ENCODE measurements around the gene CYP27A1. TPM values are rescaled to one million over a fixed set of nuclear protein-coding genes. Genes with fewer than 3 reads are reported as not detected.
"Not testable (repeated sequence)": the region's sequence is repeated elsewhere in the genome, so short reads cannot be mapped to it uniquely, and the experiment has no call there.

CYP27A1 gene
- total RNA-seq, 6 donors from 2014 or later: 70.1 to 178 (median 160) TPM

DNA sequence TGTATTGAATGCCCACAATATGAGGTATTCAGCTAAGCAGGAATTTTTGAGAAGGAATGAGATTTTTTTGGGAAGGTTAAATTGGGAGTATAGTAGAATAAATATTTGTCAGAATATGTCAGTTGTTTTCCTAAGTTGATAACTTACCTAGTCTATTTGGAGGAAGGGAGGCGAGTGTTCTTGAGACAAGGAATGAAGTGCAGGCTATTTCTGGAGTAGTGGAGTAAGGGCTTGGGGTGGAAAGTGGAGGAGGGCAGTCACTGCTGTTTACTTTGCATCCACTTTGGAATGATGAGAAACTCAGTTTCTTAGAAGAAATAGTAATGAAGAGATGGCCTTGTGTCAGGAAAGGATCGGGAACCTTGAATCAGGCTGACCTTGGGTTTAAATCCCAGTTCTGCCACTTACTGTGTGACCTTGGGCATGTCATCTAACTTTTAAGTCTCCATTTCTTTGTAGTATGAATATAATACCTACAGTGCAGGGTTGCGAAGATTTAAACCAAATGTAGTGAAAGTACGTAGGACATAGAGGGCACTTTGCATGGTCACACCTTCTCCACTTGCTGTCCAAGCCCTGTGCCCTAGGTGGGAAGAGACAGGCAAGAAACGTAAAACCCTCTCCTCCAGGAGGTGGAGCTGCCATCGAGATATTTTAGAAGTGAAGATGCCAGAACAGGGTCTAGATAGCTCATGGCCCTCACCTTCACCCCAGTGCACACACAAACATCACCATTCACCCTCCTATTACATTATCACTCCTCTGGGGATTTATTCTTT, 25.2 kb upstream of the CYP27A1 start:
- no peak for DNase-seq
- H3K27me3 ChIP-seq: no peaks in the 10 kb centered on the region
- no peak overlapping the region for H3K4me3 ChIP-seq
- no peak for ATAC-seq (ENCODE audit: low FRiP score in 2 of 2)
- 71% methylated on average over 6 of the region's 6 CpGs for WGBS, 2 donors
- no peaks in the 10 kb centered on the region for H3K9me3 ChIP-seq
- H3K36me3 ChIP-seq: peaks cover 4 to 39% (median 25%) of the 10 kb centered on the region in 4 donors
- H3K4me1 ChIP-seq: peaks cover 0 to 17% (median 6%) of the 10 kb centered on the region in 4 donors
- no peak overlapping the region for H3K27ac ChIP-seq
- TF ChIP-seq POLR2AphosphoS5 (IDR thresholded peaks at IDR 0.05) (no peak), POLR2A (IDR thresholded peaks at IDR 0.05) (no peak), EP300 (IDR thresholded peaks at IDR 0.05) (no peak)
- TF ChIP-seq, protein P1, sequence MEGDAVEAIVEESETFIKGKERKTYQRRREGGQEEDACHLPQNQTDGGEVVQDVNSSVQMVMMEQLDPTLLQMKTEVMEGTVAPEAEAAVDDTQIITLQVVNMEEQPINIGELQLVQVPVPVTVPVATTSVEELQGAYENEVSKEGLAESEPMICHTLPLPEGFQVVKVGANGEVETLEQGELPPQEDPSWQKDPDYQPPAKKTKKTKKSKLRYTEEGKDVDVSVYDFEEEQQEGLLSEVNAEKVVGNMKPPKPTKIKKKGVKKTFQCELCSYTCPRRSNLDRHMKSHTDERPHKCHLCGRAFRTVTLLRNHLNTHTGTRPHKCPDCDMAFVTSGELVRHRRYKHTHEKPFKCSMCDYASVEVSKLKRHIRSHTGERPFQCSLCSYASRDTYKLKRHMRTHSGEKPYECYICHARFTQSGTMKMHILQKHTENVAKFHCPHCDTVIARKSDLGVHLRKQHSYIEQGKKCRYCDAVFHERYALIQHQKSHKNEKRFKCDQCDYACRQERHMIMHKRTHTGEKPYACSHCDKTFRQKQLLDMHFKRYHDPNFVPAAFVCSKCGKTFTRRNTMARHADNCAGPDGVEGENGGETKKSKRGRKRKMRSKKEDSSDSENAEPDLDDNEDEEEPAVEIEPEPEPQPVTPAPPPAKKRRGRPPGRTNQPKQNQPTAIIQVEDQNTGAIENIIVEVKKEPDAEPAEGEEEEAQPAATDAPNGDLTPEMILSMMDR (IDR thresholded peaks at IDR 0.05): no peak

DNA sequence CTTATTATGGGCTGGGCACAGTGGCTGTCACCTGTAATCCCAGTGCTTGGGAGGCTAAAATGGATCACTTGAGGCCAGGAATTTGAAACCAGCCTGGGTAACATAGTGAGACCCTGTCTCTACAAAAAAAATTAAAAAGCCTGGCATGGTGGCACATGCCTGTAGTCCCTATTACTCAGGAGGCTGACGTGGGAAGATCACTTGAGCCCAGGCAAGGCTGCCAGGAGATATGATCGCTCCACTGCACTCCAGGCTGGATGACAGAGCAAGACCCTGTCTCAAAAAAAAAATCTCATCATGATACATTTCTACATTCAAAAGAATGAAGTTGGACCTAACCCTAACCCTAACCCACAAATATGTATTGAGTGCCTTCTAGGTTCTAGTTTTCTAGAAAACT, 20.2 kb upstream of the CYP27A1 start:
- Histone ChIP-seq H3K27me3 (no peaks in the 10 kb centered on the region), H3K4me1 (no peaks in the 10 kb centered on the region), H3K36me3 (no peaks in the 10 kb centered on the region), H3K4me3 (no peak overlapping the region), H3K27ac (no peak overlapping the region), H3K9me3 (no peaks in the 10 kb centered on the region)
- TF ChIP-seq, protein P1 (IDR thresholded peaks at IDR 0.05): no peak
- TF ChIP-seq POLR2AphosphoS5 (IDR thresholded peaks at IDR 0.05): no peak
- no peak for TF ChIP-seq POLR2A (IDR thresholded peaks at IDR 0.05)
- TF ChIP-seq EP300 (IDR thresholded peaks at IDR 0.05): no peak
- DNase-seq (no peak), ATAC-seq (ENCODE audit: low FRiP score in 2 of 2) (no peak)
- WGBS, 2 donors: 88 to 89% methylated on average over 2 of the region's 2 CpGs

DNA sequence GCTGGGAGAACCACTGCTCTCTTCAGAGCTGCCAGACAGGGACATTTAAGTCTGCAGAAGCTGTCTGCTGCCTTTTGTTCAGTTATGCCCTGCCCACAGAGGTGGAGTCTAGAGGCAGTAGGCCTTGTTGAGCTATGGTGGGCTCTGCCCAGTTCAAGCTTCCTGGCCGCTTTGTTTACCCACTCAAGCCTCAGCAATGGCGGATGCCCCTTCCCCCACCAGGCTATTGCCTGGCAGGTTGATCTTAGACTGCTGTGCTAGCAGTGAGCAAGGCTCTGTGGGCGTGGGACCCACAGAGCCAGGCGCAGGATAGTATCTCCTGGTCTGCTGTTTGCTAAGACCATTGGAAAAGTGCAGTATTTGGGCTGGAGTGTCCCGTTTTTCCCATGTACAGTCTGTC, 9.2 kb upstream of the CYP27A1 start:
- H3K27me3 ChIP-seq; H3K4me1 ChIP-seq; ATAC-seq (ENCODE audit: low FRiP score in 2 of 2); H3K9me3 ChIP-seq; H3K27ac ChIP-seq; H3K4me3 ChIP-seq; H3K36me3 ChIP-seq; DNase-seq: not testable (repeated sequence)
- WGBS, 2 donors: 93 to 96% methylated on average over 5 of the region's 5 CpGs

DNA sequence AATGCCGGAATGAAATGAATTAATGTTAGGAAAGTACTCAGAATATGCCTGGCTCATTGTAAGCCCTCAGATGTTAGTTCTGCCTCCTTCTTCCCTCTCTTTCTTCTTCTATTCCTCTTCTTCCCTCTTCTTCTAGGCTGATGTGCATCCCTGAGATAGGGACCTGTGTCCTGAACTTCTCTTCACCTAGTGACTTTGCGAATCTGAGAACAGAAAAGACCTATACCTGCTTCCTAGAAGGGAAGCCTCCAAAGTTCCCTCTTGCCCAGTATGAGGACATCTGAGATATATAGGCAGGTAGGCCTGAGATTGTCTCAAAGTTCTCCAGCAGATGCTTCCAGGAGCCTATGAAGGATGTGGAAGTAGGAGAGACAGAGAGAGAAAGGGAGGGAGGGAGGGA, 8.1 kb upstream of the CYP27A1 start:
- TF ChIP-seq EP300 (IDR thresholded peaks at IDR 0.05) (no peak), POLR2A (IDR thresholded peaks at IDR 0.05) (no peak), POLR2AphosphoS5 (IDR thresholded peaks at IDR 0.05) (no peak)
- TF ChIP-seq, protein P1 (IDR thresholded peaks at IDR 0.05): no peak
- no peaks in the 10 kb centered on the region for H3K4me1 ChIP-seq
- H3K27ac ChIP-seq: no peak overlapping the region
- no peaks in the 10 kb centered on the region for H3K36me3 ChIP-seq
- peaks cover 0 to 5% (median 3%) of the 10 kb centered on the region in 4 donors for H3K9me3 ChIP-seq
- no peaks in the 10 kb centered on the region for H3K27me3 ChIP-seq
- 96 to 98% methylated on average over 2 of the region's 2 CpGs for WGBS, 2 donors
- DNase-seq (no peak), ATAC-seq (ENCODE audit: low FRiP score in 2 of 2) (no peak)
- no peak overlapping the region for H3K4me3 ChIP-seq

DNA sequence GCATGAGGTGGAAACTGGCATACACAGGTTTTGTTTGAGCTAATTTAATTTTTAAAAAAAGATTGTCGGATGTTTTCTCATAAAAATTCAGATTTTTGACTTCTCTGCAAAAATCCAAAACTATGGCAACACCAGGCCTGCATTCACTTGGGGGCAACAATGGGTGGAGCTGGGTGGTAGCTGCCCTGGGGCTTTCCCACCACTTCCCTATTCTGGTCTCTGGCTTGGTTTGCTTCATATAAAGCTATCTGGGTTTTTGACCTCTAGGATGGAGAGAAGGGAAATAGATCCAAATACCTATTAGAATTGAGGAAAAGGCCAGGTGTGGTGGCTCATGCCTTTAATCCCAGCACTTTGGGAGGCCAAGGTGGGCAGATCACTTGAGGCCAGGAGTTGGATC, 5.5 kb upstream of the CYP27A1 start:
- ATAC-seq (ENCODE audit: low FRiP score in 2 of 2) (no peak), DNase-seq (no peak)
- Histone ChIP-seq H3K9me3 (peaks cover 0 to 5% (median 3%) of the 10 kb centered on the region in 4 donors), H3K36me3 (no peaks in the 10 kb centered on the region), H3K27me3 (no peaks in the 10 kb centered on the region), H3K27ac (no peak overlapping the region), H3K4me3 (no peak overlapping the region), H3K4me1 (peaks cover 4 to 8% (median 5%) of the 10 kb centered on the region in 4 donors)
- TF ChIP-seq POLR2A (IDR thresholded peaks at IDR 0.05) (no peak), EP300 (IDR thresholded peaks at IDR 0.05) (no peak), POLR2AphosphoS5 (IDR thresholded peaks at IDR 0.05) (no peak)
- TF ChIP-seq, protein P1 (IDR thresholded peaks at IDR 0.05): no peak
- WGBS, 2 donors: 92 to 96% methylated on average over 1 of the region's 1 CpG
